NCI-H2227 (cell line): ENCODE measurements around the gene BLM.
"Not testable (repeated sequence)": the region's sequence is repeated elsewhere in the genome, so short reads cannot be mapped to it uniquely, and the experiment has no call there.

Source experiments
- DNase-seq: peaks from one replicate; lab custom pipeline; 2025; ENCODE audit not compliant: unreplicated experiment; lab: John Stamatoyannopoulos, UW

The BLM gene

DNA sequence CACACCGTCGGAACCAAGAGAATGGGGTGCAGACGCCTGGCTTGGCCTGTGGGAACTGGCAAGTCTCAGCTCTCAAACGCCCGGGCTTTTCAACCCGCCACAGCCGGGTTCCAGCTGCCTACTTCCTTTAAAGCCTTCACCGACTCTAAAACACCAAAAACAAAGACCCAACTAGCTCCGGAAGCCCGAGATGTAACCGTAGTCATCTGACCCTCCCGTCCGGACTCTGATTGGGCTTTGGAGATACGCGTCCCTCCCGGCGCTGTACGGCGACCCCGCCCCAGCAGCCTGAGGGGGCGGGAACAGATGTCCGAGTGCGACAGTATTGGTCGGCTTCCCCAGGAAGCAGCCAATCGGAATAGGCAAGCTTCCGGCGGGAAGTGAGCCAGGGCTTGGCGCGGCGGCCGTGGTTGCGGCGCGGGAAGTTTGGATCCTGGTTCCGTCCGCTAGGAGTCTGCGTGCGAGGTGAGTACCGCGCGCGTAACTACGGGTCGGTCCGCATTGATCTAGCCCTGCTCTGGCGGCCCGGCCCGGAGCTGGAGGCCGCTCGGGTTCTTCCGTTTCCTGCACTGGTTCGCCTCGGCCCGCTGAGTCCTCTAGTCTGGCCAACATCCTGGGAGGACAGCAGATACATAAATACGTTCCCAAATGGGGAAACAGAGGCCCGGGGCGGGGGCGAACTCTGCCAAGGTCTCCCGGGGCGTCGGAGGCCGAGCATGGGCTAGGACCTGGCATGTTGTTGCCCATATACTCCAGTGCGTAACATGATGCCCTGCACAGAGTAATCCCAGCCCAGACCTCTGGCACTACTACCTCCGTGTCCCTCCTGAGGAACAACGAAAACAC, at the start of gene BLM:
BLM (plus strand) TSS at position 371 of the 846 bp plus-strand sequence. CDS start 30,047 bp downstream, outside the sequence.
- DNase-seq, result peak; percentile 95

DNA sequence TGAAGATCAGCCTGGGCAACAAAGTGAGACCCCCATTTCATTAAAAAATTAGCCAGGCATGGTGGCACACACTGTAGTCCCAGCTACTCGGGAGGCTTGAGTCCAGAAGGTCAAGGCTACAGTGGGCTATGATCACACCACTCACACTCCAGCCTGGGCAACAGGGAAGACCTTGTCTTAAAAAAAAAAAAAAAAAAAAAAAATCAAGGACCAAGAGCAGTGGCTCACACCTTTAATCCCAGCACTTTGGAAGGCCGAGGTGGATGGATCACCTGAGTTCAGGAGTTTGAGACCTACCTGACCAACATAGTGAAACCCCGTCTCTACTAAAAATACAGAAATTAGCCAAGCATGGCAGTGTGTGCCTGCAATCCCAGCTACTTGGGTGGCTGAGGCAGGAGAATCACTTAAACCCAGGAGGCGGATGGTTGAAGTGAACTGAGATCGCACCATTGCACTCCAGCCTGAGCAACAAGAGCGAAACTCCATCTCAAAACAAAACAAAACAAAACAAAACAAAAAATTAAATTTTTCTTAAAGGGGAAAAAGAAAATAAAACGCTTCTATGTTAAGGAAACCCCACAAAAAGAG, 49.3 kb upstream of the BLM start:
- not testable (repeated sequence) for DNase-seq

DNA sequence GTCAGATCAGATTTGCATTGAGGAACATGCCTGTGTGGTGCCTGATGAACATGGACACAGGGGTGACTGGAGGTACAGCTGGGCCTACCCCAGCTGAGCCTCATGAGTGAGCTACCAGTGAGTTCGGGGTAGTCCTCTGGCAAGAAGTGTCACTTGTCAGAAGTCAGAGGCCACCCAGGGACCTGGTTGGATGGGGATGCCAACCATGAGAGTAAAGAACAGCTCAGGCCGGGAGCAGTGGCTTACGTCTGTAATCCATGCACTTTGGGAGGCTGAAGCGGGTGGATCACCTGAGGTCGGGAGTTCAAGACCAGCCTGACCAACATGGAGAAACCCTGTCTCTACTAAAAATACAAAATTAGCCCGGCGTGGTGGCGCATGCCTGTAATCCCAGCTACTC, 46.5 kb upstream of the BLM start:
- DNase-seq, result not testable (repeated sequence)

DNA sequence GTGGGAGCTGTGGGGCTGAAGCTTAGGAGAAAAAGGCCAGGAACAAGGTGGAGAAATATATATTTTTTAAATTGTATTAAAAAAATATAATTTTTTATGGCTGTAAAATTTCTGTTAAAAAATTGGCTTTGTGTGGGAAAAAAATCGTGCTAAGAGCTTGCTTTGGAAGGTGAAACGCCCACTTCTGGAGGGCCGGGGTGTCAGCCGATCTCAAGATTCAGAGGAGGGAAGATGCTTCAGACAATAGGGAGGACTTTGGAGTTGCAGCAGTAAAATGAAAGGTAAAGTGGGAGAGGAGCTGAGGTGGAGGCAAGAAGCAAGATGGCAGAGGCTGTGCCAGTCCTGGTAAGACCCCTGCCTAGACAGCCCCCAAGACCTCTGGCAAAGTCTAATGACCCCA, 45.9 kb upstream of the BLM start:
- no peak for DNase-seq

DNA sequence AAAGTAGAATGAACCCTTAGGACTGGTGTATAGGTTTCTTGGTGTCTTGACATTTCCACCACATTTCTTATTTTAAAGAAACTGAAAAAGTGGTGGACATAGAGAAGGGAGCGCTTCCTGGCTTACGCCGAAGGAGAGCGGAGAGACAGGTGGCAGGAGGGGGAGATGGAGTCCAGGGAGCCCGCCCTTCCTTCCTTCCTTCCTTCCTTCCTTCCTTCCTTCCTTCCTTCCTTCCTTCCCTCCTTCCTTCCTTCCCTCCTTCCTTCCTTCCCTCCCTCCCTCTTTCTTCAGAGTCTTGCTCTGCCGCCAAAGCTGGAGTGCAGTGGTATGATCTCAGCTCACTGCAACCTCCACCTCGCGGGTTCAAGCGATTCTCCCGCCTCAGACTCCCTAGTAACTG, 43.8 kb upstream of the BLM start:
- DNase-seq, result not testable (repeated sequence)

DNA sequence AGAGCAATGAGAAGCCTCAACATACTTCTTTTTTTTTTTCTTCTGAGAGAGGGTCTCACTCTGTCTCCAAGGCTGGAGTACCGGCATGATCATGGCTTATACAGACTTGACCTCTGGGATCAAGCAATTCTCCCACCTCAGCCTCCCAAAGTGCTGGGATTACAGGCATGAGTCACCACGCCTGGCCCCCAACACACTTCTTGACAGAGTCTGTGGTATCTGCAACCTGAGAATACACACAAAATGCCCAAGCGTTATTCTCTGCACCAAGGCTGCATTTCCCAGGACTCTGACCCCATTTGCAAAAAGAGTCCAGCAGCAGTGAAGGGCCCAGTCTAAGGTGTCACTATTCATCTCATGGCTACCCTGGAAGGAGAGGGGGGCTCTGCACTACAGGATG, 42.7 kb upstream of the BLM start:
- DNase-seq, result no peak

DNA sequence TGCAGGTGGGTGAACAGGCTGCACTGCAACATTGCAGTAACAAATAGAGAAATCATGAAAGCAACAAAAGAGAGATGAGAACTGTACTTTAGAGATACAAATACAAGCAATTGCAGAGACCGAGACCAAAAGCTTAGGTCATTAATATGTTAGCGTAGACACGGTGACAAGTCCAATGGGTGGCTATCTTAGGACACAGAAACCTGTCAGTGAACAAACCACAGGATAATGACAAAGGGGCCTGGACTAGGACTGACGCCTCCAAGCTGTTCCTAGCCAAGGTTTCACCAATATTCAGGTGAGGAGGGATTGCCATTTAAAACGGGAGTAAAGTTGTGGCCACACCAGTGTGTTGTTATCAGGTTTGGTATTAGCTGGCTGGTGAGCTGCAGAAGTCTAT, 41.7 kb upstream of the BLM start:
- no peak for DNase-seq

DNA sequence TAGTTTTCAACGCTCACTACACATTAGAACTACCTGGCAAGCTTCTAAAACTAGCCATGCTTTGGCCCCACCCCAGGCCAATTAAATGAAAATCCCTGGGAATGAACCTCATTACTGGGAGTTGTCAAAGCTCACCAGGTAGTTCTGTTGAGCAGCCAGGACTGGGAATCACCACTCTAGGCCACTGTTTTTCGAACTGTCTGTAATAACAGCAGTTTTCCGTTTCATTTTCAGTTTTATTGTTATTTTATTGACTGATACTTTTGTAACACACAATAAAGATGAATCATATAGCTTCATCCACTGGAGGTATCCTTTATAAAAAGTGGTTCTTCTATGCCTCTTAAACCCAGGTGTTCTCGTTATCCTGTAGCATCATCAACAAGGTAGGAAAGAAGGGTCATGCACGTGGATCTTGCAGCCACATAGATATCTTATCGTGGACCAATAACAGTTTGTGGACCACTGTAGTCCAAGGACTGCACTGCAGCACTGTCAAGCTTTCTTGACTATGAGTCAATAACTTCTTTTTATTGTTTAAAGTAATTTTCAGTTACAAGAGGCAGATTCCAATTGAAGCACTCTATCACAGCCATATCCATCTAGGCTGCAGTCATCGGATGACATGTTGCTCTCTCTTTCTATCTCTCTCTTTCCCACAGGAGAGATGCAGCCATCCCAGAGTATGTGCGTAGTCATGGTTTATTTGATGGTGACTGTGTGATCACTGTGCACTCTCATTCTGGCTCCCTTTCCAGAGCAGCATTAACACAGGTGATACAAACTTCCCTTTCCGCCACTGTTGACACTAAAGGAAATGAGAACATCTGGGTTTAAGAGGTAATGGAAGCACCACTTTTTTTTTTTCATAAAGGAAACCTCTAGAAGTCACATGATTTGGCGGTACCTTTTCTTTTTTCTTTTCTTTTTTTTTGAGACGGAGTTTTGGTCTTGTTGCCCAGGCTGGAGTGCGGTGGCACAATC, 39.0 kb upstream of the BLM start:
- DNase-seq, result no peak

DNA sequence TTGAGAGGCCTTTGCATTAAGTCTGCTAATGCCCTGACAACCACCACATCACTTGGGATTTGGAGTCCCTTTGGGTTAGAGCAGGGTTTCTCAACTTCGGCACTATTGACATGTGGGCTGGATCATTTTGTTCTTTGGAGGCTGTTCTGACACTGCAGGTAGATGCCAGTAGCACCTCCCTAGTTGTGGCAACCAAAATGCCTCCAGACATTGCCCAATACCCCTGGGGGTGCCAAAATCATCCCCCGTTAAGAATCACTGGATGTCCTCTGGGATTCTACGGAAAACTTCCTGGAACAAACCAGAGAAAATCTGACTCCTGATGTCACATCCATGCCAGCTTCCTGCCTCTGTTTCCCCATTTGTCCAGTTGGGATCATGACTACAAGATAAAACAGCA, 37.2 kb upstream of the BLM start:
- no peak for DNase-seq

DNA sequence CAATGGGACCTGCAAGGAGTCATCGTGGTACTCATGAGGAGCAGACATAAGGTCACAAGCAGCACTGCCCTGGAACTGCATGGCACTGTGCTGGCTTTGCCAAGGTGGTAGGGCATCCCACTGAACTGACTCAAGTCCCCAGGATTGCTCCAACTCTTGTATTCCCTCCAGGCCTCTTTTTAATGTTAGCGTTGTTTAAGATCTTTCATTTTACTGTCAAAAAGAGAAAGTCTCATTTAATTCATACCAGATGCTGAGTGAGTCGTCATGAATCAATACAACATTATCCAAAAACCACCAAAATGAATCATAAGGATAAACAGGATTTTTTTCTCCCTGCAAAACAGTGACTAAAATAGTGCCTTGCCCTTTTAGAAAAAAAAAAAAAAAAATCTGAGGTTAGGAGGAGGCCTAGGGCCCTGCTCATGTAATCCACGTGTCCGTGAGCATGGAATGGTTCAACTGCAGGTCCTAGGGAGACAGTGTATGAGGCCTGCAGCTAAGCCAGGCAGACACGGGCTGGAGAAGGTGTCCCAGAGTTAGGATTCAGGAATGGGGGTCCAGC, 36.7 kb upstream of the BLM start:
- no peak for DNase-seq

DNA sequence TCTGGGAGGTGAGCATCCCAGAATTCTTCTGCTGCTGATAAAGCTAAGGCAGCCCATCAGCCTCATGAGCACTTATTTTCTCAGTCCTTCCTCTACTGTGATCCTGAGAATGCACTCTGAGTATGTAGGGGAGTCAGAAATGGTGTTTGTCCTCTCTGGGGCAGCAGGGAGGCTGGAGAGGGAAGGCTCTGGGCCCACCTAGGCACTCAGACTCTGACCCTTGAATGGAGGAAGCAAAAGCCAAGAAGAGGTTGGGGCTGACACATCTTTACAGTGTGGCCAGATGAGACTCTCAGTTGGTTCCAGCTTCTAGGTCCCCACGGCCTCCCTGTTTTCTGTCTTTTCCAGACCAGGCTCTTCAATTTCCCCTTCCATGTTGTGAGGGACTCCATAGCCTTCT, 36.1 kb upstream of the BLM start:
- DNase-seq, result no peak

DNA sequence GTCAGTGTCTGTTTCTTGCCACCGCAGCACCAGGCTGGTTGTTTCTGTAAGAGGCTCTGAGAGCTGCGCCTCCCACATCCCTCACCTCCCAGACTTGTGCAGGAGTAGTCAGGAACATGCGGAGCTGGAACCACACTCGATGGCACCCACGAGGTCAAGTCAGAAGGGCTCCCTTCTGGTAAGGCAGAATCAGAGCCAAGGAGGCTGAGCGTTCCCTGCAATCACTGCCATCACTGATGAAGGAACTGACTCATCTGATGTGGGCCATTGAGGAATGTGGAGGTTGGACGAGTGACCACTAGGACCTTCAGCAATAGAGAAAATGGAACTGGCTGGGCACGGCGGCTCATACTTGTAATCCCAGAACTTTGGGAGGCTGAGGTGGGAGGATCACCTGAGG, 35.7 kb upstream of the BLM start:
- DNase-seq, result no peak

DNA sequence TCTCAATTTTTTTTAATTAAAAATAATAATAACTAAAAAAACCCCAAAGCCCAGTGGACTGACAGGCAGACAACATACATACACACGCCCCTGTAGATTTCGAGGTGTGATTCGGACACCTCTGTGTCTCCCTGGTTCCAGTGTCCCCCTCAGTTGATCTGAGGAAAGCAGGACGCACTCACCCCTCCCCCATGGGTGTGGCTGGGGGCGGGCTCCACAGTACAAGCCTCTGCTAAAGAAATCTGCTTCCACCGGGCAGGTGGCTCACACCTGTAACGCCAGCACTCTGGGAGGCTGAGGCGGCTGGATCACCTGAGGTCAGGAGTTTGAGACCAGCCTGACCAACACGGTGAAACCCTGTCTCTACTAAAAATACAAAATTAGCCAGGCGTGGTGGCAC, 33.8 kb upstream of the BLM start:
- DNase-seq, result no peak

DNA sequence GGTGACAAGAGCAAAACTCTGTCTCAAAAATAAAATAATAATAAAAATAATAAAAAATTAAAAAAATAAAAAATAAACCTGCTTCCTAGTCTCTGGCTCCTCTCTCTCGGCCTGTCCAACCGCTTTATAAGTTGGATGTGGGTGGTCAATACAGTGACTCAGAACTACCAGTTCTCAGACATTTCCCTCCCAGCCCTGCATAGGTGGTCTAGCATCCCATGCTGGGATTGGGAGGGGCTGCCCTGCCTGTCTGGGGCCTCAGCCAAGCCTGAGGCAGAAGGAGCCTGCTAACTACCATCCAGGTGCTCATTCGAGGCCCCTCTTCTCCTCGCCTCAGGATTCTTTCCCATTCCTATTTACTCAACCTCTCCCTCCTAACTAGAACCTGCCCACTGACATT, 33.3 kb upstream of the BLM start:
- DNase-seq, result no peak

DNA sequence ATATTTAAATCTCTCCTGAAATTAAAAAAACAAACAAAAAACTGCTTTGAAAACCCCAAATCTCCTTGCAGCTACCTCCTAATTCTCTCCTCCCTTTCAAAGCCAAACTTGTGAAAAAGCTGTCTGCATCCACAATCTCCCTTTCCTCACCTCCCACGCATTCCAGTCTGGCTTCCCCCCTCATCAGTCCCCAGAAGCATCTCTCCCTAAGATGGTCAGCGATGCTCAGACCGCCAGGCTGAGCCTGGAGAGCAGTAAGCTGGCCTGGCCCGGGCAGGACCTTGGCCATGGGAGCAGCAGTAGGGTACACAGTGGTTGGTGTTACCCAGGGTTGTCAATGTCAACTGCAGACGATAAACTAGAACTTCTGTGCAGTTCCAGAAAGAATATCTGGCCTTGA, 32.9 kb upstream of the BLM start:
- no peak for DNase-seq

DNA sequence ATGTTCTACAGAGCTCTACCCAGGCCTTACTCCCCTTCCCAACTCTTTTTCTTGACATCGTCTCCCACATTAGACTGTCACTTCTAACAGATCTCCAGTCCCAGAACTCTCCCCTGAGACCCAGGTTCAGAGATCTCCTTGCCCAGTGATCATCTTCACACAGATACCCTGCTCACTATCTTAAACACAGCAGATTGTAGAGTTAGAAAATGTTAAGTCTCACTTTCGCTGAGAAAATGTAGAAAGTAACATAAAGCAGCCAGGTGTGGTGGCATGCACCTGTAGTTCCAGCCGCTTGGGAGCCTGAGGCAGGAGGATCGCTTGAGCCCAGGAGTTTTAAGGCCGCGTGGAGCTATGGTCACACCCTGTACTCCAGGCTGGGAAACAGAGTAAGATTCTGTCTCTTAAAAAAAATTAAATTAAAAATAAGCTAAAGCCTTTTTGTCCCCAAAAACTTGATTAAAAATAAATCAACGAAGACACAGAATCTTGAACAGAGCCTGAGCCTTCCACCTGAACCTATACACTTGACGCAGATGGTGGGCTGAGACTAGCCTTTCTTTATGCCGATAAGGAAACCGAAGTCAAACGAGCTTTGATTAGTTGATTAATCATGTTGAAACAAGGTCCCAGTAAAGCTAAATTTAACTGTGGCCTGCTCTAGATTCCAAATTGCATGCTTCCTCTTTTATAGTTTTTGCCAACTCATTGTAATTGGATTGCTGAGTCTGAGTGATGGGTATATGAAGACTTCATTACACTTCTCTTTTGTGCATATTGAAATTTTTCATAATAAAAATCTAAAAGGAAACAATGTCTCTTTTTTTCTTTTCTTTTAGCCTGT, 31.3 kb upstream of the BLM start:
- DNase-seq, result no peak

DNA sequence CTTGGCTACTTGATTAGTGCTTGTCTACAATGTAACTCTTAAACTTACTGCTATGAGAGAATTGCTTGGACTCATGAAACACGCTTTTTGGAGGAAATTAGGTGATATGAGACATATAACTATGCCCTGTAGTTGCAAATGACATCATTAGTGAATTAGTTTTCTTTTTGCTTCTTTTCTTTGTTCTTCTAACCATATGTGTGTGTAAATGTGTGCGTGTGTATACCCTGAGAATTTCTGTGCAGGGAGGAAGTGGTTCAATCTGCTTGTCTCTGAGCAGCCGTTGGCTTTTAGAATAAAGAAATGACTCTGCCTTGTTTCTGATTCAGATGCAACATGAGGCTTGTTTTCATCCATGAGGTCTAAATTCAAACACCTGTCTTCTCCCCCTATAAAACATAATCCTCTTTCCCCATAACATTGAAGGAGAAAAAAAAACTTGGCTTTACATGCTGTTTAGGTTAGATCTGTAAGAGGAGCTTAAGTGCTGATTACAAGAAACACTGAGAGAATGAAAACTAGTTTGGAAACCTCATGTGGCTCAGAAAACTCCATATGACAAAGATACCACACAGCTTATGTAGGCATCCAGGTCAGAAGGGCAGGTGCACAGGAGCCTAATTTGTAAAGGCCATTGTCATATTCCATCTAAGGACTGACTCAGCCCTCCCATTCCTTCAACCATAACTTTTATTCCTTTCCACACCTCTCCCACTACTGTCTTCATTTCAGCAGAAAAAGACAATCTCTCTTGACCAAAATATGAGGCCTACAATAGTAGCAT, 30.5 kb upstream of the BLM start:
- DNase-seq, result no peak

DNA sequence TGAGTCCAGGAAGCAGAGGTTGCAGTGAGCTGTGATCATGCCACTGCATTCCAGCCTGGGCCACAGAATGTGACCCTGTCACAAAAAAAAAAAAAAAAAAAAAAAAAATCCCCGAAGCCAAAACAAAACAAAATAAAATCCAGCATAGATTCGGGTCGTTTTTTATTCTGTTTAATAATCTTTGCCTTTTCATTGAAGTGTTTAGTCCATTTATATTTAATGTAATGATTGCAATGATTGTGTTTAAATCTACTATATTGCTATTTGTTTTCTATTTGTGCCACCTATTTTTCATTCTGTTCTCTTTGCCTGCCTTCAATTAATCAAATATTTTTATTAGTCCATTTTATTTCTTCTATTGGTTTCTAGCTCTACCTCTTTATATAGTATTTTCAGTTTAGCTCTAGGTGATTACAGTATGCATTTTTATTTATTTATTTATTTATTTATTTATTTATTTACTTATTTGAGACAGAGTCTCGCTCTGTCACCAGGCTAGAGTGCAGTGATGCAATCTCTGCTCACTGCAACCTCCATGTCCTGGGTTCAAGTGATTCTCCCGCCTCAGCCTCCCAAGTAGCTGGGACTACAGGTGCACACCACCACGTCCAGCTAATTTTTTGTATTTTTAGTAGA, 27.7 kb upstream of the BLM start:
- not testable (repeated sequence) for DNase-seq

DNA sequence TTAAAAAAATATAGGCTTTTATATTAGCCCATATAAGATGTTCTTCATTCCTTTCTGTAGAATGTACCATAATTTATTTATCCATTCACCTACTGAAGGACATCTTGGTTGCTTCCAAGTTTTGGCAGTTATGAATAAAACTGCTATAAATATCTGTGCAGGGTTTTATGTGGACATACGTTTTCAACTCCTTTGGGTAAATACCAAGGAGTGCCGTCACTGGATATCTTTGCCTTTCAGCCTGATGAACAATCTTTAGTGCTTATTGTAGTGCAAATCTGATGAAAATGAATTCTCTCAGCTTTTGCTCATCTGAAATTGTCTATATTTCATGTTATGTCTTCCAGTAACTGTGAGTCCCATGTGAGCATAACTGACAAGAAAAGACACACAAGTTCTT, 26.6 kb upstream of the BLM start:
- no peak for DNase-seq
